ENCODE data around the gene ALPL. TPM values are rescaled to one million over a fixed set of nuclear protein-coding genes. Genes with fewer than 3 reads are reported as not detected.

The ALPL gene
- total RNA-seq, 4 donors from 2014 or later = 2.8 to 6.4 (median 4.4) TPM

DNA sequence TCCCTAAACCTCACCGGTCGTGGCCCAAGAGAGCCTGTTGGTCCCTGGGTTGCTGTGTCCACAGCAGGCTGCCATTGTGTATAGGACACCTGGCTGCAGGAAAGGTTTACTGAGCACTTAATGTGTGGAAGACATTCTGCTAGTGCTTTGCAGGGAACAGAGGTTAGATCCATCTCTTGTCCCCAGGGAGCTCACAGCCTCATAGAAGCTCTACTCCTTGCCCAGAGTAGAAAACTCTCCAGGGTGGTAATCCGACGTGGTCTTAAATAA lies 16.9 kb upstream of the ALPL start:
- no peaks in the 10 kb centered on the region for H3K36me3 ChIP-seq
- intact Hi-C loops (cut with DNase I; ENCODE audit: low total_unique reads) = no loop called here
- no peak overlapping the region for H3K27ac ChIP-seq
- H3K9me3 ChIP-seq = no peaks in the 10 kb centered on the region
- no peak for TF ChIP-seq CTCF (IDR thresholded peaks at IDR 0.05)
- no peak for TF ChIP-seq POLR2A (IDR thresholded peaks at IDR 0.05)
- no peak overlapping the region for H3K4me3 ChIP-seq
- no peaks in the 10 kb centered on the region for H3K4me1 ChIP-seq
- DNase-seq = no peak
- no peaks in the 10 kb centered on the region for H3K27me3 ChIP-seq

DNA sequence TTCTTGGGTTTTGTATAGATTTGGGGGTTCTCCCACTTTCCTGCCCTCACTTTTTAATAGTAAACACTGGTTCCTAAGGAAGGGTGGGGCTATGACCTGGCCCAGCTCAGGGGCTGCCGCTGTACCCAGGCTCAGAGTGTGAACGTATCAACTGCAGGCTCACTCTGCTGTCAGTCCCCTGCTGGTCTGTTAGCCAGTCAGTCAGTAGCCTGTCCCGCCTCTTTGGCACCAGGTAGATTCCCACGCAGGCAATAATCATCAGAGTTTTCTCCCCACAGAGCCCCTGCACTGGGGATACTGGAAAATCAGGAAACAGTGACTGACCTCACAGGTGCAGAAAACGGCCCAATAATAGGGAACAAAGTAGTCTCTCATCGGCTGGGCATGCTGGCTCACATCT lies 15.0 kb upstream of the ALPL start:
- no peaks in the 10 kb centered on the region for H3K36me3 ChIP-seq
- TF ChIP-seq POLR2A (IDR thresholded peaks at IDR 0.05) (no peak), CTCF (IDR thresholded peaks at IDR 0.05) (no peak)
- intact Hi-C loops (cut with DNase I; ENCODE audit: low total_unique reads) = no loop called here

DNA sequence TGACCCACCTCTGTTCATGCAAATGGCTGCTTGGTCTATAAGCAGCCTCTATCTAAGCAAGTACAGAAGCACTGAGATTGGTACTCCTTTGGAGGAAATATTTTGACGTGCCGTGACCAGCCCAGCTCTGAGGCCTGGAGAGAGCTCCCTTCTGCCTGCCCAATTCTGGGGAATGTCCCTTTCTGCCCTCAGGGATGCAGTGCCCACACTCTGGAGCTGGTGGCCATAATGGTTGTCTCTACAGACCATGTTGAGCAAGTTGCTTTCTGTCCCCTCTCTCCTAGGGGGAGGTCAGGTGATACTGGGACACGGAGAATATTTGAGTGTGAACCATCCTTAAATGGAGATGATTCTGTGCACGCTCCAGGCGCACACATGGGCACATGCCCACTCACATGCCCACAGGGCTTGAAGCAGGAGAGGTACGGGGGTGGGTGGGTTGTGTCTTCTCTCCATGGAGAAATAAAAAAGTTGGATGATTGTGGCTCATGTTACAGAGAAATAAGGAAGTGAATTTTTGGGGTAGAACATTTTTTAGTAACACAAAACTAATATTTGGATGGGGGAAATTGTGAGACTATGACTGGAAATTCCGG lies 13.9 kb upstream of the ALPL start:
- DNase-seq = no peak
- Histone ChIP-seq H3K4me1 (no peaks in the 10 kb centered on the region), H3K27me3 (no peaks in the 10 kb centered on the region), H3K4me3 (no peak overlapping the region), H3K27ac (no peak overlapping the region), H3K9me3 (no peaks in the 10 kb centered on the region), H3K36me3 (no peaks in the 10 kb centered on the region)
- TF ChIP-seq POLR2A (IDR thresholded peaks at IDR 0.05) (no peak), CTCF (IDR thresholded peaks at IDR 0.05) (no peak)
- intact Hi-C loops (cut with DNase I; ENCODE audit: low total_unique reads) = no loop called here

More for the DNA sequence above, 15.0 kb upstream of the ALPL start:
- DNase-seq = no peak
- Histone ChIP-seq H3K27me3 (no peaks in the 10 kb centered on the region), H3K27ac (no peak overlapping the region), H3K9me3 (no peaks in the 10 kb centered on the region), H3K4me1 (no peaks in the 10 kb centered on the region), H3K4me3 (no peak overlapping the region)

DNA sequence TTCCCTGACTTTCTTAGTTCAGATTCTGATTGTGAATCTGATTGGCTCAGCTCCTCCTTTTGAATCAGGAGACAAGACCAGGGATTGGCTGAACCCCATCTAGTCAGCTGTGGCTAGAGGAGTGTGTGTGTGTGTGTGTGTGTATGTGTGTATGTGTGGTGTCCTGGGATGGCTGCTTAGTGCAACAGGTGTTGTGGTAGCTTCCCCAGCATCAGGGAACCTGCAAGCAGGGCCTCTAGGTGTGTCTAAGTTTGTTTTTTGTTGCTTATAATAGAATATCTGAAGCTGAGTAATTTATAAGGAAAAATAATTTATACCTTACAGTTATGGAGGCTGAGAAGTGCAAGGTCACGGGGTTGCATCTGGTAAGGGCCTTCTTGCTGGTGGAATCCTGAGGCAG lies 13.2 kb upstream of the ALPL start:
- TF ChIP-seq CTCF (IDR thresholded peaks at IDR 0.05) (no peak), POLR2A (IDR thresholded peaks at IDR 0.05) (no peak)
- Histone ChIP-seq H3K27ac (no peak overlapping the region), H3K27me3 (no peaks in the 10 kb centered on the region), H3K36me3 (no peaks in the 10 kb centered on the region), H3K4me1 (no peaks in the 10 kb centered on the region), H3K9me3 (no peaks in the 10 kb centered on the region), H3K4me3 (no peak overlapping the region)
- intact Hi-C loops (cut with DNase I; ENCODE audit: low total_unique reads) = no loop called here
- no peak for DNase-seq

DNA sequence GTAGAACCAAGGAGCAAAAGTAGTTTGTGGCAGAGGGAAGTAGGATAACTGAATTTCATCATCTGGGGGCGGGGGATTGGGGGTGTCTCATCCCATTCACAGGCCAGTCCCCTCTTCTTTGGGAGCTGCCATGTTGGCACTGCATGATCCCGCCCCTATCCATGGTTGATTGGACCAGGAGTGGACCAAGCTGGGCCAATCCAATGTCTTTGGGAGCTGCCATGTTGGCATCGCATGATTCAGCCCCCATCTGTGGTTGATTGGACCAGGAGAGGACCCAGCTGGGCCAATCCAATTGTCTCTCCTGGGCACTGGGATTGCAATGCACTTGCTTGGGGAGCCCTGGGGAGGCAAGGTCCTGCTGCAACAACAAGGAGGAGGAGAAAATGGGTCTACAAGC lies 12.3 kb upstream of the ALPL start:
- H3K4me1 ChIP-seq = no peaks in the 10 kb centered on the region
- no peak for TF ChIP-seq CTCF (IDR thresholded peaks at IDR 0.05)
- TF ChIP-seq POLR2A (IDR thresholded peaks at IDR 0.05) = no peak
- H3K36me3 ChIP-seq = no peaks in the 10 kb centered on the region
- no peaks in the 10 kb centered on the region for H3K27me3 ChIP-seq
- intact Hi-C loops (cut with DNase I; ENCODE audit: low total_unique reads) = no loop called here
- DNase-seq = no peak
- H3K9me3 ChIP-seq = no peaks in the 10 kb centered on the region
- no peak overlapping the region for H3K4me3 ChIP-seq
- no peak overlapping the region for H3K27ac ChIP-seq

All from uterus (tissue), 4 donors.